Osteocyte (in vitro differentiated cells): ENCODE data around the gene CCDC6. TPM values are rescaled to one million over a fixed set of nuclear protein-coding genes. Genes with fewer than 3 reads are reported as not detected.

Source experiments
- DNase-seq: peaks from one replicate; pipeline ENCODE4 v3.0.0; 2021; ENCODE audit warnings: mixed read lengths; ENCODE audit not compliant: unreplicated experiment; ENCODE audit errors: extremely low spot score
- H3K27ac Mint-ChIP-seq: one replicate; pipeline ENCODE4 v1.8.0; 2021; ENCODE audit warnings: mild to moderate bottlenecking, mixed read lengths; ENCODE audit not compliant: unreplicated experiment
- H3K27me3 Mint-ChIP-seq: one replicate; pipeline ENCODE4 v1.8.0; 2021; ENCODE audit warnings: mixed read lengths; ENCODE audit not compliant: unreplicated experiment
- H3K36me3 Mint-ChIP-seq: one replicate; pipeline ENCODE4 v1.8.0; 2021; ENCODE audit warnings: mixed read lengths; ENCODE audit not compliant: unreplicated experiment
- H3K4me1 Mint-ChIP-seq: one replicate; pipeline ENCODE4 v1.8.0; 2021; ENCODE audit warnings: mixed read lengths; ENCODE audit not compliant: unreplicated experiment
- H3K4me3 Mint-ChIP-seq: one replicate; pipeline ENCODE4 v1.8.0; 2021; ENCODE audit warnings: mild to moderate bottlenecking, moderate library complexity, mixed read lengths; ENCODE audit not compliant: unreplicated experiment
- H3K9me3 Mint-ChIP-seq: one replicate; pipeline ENCODE4 v1.8.0; 2021; ENCODE audit warnings: mixed read lengths; ENCODE audit not compliant: unreplicated experiment
- total RNA-seq: library from RNA; stranded (reverse); gene quantifications from 2 replicates; pipeline ENCODE4 v1.2.1, GENCODE V29; 2021
- TF ChIP-seq, protein P1 (sequence below): fragments of 200-600 bp; sonication (generic); IDR thresholded peaks from 2 replicates; pipeline ENCODE4 v1.5.0; 2021; ENCODE audit warnings: antibody characterized with exemption, mild to moderate bottlenecking, moderate library complexity

CCDC6 gene
- total RNA-seq, 1 donor from 2014 or later = 38.0 TPM

- Mint-ChIP-seq H3K27ac (no peak overlapping the region), H3K27me3 (peaks cover 27% of the 10 kb centered on the region), H3K9me3 (no peaks in the 10 kb centered on the region), H3K4me1 (no peaks in the 10 kb centered on the region), H3K36me3 (no peaks in the 10 kb centered on the region), H3K4me3 (no peak overlapping the region)
- TF ChIP-seq, protein P1, sequence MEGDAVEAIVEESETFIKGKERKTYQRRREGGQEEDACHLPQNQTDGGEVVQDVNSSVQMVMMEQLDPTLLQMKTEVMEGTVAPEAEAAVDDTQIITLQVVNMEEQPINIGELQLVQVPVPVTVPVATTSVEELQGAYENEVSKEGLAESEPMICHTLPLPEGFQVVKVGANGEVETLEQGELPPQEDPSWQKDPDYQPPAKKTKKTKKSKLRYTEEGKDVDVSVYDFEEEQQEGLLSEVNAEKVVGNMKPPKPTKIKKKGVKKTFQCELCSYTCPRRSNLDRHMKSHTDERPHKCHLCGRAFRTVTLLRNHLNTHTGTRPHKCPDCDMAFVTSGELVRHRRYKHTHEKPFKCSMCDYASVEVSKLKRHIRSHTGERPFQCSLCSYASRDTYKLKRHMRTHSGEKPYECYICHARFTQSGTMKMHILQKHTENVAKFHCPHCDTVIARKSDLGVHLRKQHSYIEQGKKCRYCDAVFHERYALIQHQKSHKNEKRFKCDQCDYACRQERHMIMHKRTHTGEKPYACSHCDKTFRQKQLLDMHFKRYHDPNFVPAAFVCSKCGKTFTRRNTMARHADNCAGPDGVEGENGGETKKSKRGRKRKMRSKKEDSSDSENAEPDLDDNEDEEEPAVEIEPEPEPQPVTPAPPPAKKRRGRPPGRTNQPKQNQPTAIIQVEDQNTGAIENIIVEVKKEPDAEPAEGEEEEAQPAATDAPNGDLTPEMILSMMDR = no peak
- no peak for DNase-seq
Measured at GRCh38 chr10:59757966-59758365, 148.4 kb downstream of the CCDC6 start.

DNA sequence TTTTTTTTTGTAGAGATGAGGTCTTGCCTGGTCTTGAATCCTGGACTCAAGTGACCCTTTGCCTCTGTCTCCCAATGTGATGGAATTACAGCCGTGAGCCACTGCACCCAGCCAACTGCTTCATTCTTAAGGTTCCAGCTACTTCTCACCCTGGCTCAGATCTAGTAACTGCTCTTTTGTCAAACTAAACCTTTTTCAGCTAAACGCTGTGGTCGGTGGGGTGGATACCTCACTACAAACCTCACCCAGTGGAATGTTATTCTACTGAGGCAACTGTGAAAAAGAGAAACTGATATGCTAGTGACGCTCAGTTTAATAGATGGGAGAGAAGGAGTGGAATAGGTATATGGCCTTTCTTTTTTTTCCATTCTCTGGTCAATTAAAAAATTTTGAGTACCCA lies 151.4 kb downstream of the CCDC6 start:
- Mint-ChIP-seq H3K4me3 (no peak overlapping the region), H3K27ac (no peak overlapping the region), H3K27me3 (peaks cover 54% of the 10 kb centered on the region), H3K4me1 (no peaks in the 10 kb centered on the region), H3K36me3 (no peaks in the 10 kb centered on the region), H3K9me3 (no peaks in the 10 kb centered on the region)
- no peak for DNase-seq
- TF ChIP-seq, protein P1 = no peak

- Mint-ChIP-seq H3K4me3 (no peak within 1 kb of the TSS), H3K27me3 (peaks cover 52% of the 10 kb centered on the region), H3K4me1 (no peaks in the 10 kb centered on the region), H3K9me3 (no peaks in the 10 kb centered on the region), H3K27ac (no peak within 1 kb of the TSS), H3K36me3 (no peaks in the 10 kb centered on the region)
- TF ChIP-seq, protein P1 = no peak
- DNase-seq = no peak
Measured at GRCh38 chr10:59753267-59753666, 153.1 kb downstream of the CCDC6 start, which contains the start of gene MRLN. TSS of gene MRLN (minus strand) at chr10:59753455.

DNA sequence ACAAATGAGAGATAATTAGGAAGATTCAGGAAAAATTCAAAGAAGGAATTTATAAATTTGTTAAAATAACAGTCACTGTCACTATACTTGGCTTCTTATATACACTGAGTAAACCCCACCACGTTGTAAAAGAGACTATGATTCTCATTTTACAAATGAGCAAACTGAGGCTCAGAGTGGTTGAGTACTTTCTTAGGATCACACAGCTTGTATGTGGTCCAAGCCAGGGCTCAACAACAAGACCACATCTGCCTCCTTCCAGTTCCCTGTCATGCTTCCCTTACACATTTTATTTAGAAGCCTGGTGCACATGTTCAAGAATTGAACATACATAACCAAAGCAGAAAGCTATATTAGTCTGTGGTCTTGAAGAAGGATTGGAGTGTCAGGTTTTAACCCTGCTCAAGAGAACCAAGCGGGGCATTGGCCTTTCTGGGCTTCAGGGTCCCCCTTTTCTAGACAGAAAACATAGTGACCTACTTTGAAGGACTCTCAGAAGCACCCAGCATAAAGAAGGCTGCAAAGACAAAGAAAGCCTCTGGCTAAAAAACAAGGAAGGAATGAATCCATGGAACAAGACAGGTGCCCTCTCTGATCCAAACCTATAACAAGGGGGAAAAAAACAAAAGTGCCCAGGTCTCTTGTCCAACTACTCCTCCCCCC lies 153.9 kb downstream of the CCDC6 start:
- H3K4me1 Mint-ChIP-seq = no peaks in the 10 kb centered on the region
- no peaks in the 10 kb centered on the region for H3K36me3 Mint-ChIP-seq
- no peak overlapping the region for H3K4me3 Mint-ChIP-seq
- peaks cover 56% of the 10 kb centered on the region for H3K27me3 Mint-ChIP-seq
- H3K9me3 Mint-ChIP-seq = no peaks in the 10 kb centered on the region
- DNase-seq = no peak
- no peak overlapping the region for H3K27ac Mint-ChIP-seq
- TF ChIP-seq, protein P1 = no peak

DNA sequence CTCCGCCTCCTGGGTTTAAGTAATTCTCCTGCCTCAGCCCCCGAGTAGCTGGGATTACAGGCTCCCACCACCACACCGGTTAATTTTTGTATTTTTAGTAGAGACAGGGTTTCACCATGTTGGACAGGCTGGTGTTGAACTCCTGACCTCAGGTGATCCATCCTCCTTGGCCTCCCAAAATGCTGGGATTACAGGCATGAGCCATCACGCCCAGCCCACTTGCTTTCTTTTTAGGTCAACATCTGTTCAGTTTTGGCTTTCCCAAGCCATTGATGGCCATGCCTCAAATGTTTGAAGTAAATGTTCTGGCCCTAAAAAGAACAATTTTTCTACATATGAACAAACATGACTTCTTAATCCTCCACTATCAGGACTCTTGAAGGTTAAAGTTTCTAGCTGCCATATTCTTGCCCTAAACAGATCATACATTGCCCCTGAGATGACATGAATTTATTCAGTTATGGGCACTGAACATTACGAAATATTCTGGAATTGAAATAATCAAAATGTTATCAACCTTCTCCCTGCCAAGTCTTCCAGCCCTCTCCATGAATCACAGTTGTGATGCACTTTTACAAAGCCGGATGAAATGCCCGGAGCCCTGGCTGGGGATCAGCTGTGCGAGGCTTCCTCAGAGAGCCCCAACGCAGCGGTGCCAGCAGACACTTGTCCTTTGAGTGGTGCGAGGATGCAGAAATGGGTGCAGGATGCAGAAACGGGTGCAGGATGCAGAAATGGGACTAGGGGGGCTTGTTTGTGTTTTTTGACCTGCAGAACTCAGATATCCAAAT lies 156.0 kb downstream of the CCDC6 start:
- DNase-seq = no peak
- no peak overlapping the region for H3K27ac Mint-ChIP-seq
- TF ChIP-seq, protein P1 = no peak

More for the DNA sequence above, 156.0 kb downstream of the CCDC6 start:
- no peak overlapping the region for H3K4me3 Mint-ChIP-seq
- H3K4me1 Mint-ChIP-seq = no peaks in the 10 kb centered on the region
- H3K27me3 Mint-ChIP-seq = peaks cover 51% of the 10 kb centered on the region
- no peaks in the 10 kb centered on the region for H3K9me3 Mint-ChIP-seq
- no peaks in the 10 kb centered on the region for H3K36me3 Mint-ChIP-seq
